ENCODE results near the gene CCDC196.
"Not testable (repeated sequence)": the region's sequence is repeated elsewhere in the genome, so short reads cannot be mapped to it uniquely, and the experiment has no call there.

CCDC196 gene

DNA sequence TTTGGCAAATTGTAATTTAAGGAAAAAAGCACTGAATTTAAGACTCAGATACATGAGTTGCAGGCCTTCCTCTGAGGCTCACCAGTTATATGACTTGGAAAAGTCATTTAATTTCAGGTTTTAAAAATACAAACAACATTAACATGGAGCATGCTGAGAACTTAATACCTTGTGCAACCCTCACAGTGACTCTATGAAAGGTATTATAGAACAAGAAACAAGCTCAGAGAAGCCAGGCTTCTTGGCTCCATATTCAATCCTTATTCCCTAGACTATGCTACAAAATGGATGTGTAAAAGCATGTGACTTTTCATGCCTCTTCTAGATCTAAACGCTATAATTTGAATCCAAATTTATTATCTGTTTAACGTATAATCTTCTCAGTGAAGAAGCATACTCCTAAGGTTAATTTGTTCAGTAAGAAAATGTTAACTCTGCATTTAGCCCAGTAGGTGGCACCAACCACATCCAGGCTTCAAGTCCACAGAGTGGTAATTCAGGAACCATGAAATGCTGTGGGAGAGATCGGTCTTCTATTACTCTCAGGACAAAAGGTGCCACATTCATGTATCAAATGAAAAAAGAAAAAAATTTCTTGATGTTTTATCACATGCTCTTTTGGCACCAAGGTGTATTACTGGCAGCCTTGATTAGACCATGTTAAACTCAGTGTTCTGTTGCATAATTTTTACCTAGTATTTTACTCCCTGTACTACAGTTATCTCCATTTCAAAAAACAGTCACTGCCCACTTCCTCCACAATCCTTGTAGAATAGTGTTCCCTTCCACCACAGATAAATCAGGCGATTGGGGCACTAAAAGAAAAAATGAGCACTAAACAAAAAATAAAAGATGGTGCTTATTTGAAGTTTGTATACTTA lies 9.3 kb downstream of the CCDC196 start:
- peak; percentile 72 for DNase-seq

DNA sequence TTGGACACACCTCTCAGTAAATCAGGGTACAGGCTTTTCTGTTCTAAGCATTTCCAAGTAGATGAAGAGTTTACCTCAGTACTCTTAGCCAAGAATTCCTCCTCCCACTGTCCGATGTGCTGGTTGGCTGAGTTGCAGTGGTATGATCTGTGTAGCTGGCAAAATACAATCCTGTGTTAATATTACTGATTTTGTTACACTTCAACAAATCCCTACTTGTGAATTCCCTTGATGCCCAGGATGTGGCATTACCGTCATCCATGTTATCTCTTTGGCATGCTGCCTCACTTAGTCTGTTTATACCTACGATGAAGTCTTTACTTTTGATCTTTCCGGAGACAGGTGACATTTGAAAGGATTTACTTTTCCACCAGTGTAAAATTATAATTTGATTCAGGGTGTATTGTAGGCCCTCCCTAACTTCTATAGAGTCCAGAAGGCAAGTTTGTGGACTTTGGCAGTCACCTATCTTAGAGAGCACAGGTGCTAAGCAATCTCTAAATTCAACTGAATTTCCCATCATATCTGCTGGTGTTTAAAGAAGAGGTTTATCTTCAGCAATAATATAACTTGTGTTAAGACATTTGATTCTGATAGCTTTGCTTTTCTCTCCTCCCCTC lies 10.1 kb downstream of the CCDC196 start:
- peak; percentile 32 for DNase-seq

DNA sequence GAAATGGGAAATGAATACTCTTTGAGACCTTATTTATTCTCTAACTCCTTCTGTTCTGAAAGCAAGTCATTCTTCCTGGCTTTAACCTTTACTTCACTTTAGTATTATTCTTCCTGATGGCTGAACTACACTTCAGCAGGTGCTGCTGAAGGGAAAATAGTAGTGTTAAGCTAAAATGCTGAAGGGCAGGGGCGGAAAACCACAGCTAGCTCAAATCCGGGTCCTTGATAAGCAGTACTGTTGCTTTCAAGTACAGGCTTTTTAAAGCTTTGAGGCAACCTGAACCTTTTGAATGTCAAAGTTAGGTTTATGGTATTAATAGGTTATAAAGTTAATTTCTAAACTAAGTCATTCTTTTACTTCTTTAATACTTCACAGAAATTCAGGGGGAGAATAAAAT lies 10.7 kb downstream of the CCDC196 start:
- DNase-seq: no peak

DNA sequence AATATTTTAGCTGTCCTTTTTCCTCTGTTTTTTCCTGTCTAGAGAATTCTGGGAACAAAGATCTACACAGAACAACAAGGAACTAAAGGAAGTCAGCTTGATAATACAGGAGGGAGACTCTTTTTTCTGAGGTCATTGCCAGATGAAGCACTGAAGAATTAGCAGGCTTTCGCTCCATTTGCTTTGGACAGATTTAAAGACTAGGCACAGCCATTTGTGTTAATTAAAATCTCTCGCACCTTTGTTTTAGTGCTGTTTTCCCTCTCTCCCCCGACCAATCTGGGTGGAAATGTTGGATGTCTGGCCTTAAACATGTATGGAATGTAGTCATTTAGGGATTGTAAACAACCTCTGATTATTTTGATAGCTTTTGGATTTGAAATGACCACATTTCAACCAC lies 12.1 kb downstream of the CCDC196 start:
- no peak for DNase-seq

DNA sequence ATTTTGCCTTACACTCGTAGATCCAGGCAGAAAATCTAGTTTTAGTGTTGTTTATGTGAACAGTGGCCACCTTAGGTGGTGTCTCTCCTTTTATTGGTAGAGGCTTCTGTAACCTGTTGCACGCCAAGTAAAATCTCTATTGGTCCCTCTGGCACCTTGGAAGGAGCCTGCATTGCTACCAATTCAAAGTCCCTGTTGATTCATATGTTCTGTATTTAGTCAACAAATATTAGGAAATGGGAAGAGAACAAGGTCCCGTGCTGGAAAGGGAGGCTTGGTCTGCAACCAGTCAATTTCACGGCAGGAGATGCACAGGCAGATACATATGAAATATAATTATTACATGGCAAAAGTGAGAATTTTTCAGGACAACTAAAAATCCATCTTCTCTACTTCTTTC lies 15.4 kb downstream of the CCDC196 start:
- no peak for DNase-seq

DNA sequence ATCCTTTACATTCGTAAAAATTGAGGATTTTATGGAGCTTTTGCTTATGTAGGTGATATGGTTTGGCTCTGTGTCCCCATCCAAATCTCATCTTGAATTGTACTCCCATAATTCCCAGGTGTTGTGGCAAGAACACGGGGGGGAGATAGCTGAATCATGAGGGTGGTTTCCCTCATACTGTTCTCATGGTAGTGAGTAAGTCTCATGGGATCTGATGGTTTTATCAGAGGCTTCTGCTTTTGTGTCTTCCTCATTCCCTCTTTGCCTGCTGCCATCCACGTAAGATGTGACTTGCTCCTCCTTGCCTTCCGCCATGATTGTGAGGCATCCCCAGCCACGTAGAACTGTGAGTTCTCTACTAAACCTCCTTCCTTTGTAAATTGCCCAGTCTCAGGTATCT lies 16.7 kb downstream of the CCDC196 start:
- not testable (repeated sequence) for DNase-seq

DNA sequence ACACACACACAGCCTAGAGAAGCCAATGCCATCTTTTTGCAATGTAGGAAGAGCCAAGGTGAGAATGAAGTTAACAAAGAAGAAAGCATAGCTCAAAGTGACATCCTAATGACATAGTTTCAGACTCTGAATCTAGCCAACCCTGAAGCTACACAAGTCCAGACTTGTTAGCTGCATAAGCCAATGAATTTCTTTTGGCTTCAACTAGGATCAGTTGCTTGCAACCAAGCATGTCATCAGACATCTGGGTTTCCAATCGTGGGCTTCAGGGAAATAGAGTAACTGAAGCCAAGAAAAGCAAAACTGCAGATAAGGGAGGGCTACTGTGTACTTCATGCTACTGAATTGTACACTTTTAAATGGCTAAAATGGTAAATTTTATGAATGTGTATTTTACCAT lies 17.4 kb downstream of the CCDC196 start:
- peak; percentile 90 for DNase-seq

DNA sequence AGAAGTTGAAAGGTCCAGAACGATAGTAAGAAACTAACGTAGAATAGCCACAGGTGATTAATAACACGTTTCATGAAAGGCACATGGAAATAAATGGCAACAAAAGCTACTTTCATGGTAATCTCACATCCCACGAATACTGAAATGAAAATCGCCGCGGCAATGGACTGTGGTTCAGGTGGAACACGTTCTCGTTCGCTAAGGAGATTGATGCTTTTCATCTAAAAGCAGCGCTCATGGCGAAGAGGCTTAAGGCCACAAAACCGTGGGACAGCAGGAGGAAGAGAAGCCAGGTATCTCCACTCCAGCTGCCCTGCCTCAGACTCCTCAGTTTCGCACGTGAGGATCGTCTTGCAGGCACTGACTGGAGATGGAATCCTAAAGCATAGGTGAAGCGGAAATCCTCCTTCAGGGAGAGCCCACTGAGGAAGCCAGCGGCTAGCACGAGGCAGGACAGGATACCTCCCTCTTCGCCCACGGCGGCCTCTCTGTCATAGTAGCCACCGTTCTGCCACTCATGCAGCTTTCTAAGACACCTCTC lies 21.1 kb downstream of the CCDC196 start:
- DNase-seq: no peak

DNA sequence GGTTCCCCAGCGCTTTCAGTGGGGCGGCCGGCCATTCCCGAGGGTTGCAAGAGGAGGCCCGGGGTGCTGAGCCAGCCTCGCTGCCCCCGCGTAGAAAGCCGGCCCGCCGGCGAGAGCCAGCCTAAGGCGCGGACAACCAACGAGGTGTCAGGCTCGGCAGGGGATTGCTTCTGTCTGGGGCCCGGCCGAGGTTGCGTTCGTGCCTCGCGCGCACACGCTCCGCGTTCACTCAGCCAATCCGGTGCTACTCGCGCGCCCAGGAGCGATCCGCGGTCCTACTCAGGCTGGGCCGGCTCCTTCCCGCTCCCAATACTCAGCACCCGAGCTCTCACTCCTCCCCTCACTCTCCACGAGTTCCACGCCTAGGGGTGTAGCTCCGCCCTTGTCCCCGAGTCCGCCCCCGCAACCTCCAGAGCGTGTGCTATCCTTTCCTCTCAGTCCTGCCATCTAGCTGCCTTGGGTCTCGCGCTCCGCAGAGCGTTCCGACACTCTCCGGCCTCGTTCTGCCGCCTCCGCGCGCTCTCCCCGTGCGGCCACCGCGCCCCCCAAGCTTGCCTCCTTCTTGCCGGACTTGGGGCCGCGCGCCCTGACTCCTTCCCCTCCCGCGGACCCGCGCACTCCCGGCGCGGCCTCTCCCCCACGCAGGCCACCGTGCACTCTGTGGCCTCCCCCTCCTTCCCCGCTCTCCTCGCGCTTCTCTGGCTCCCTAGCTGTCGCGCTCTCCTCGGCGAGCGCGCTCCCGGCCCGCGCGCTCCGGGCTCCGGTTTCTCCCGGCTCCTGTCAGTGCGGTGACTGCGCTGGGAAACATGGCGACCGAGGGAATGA lies 21.8 kb downstream of the CCDC196 start, which contains the start of gene GPHN:
GPHN (plus strand) TSS at position 426 of the 825 bp plus-strand sequence.
- peak; percentile 98 for DNase-seq

DNA sequence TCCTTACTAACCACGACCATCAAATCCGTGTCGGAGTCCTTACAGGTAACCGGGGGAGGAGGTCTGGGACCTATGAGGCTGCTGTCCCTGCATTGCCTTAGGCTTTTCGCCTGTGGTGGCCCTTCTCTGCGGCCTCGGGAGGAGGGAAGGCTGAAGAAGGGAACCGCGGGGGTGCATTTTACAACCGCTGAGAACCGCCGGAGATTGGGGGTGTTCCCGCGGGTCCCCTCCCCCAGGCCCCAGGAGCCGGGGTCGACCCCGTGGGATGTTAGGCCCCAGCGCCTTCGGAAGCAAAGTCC lies 22.3 kb downstream of the CCDC196 start:
- no peak for DNase-seq

DNA sequence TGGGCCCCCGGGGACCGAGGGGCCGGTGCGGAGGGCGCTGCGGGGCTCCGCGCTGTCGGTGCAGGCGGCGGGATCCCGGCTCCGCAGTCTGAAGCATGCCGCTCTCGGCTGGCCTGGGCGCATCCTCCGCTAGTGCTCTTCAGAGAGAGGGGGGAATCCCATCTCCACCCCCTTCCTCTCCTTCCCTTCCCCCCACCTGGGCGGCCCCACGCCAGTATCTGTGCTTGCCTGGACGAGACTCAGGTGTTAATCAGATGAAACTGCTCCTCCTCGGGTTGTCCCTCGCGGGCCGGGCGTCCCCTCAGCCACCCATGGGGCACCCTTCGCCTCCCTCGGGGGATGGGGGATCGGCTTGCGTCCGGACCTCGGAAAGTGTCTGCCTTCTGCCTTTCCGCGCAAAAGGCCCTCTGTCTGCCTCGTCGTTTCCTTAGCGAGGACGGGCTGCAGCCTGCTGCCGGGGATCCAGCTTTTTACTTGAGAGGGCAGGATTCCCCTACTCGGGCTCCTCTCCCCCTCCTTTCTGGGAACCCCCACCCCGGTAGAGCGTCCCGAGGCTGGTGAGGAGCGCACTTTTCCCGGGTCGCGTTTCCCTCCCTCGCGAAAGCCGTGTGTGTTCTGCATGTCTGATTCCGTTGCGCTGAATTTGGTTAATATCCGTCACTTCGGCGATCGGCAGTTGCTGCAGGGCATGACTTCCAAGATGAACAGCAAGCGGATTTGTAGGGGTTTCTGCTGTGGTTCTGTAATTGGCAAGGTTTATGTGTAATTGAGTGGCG lies 22.9 kb downstream of the CCDC196 start:
- no peak for DNase-seq

DNA sequence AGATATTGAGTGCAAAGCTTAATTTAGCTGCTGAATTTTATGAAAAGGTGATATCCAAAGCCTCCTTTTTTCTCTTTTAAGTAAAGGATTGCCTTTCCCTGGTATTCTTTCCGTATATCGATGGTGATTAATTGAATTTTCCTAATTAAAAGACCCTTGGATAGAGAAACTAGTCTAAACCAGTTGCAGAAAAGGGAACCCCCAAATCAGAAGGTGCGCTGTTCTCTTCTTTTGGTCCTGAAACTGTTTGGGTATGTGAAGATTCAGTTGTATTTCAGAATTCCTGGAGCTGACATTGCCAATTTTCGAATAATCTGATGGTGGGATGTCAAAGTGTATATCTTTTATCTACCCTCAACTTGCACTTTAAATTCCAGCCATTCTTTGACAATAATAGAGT lies 23.7 kb downstream of the CCDC196 start:
- no peak for DNase-seq

DNA sequence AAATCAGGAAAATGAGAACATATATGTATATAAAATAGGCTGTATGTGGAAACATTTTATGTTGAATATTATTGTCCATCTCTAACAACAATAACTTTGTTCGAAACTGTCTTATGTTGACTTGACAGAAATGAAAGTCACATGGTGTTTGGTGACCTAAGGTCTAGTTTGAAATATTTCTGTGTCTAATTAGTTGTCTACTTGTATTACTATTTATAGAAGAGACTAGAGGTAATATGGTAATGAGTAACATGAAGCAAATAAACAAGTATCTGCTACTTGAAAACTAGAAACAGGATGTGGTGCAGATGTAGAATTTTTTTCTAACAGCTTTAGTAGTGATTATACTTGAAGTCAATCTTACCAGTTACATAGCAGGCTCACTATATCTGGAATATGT lies 25.7 kb downstream of the CCDC196 start:
- no peak for DNase-seq

DNA sequence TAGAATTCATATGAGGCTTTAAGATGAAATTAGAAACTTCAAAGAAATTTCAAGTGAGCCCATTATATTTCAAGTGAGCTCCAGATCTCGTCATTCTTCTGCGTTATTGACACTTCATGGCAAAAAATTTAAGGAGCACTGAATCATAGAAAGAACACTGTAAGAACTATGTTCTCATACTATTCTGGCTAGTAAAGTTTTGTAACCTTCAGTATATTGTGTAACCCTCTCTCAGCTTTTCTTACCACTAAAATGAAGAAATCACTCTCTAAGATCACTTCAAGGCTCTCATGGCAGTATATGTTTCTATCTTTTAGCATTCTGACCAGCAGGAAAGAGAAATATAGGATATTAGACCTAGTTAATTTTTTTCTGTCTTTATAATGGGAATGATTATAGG lies 28.0 kb downstream of the CCDC196 start:
- DNase-seq: no peak

DNA sequence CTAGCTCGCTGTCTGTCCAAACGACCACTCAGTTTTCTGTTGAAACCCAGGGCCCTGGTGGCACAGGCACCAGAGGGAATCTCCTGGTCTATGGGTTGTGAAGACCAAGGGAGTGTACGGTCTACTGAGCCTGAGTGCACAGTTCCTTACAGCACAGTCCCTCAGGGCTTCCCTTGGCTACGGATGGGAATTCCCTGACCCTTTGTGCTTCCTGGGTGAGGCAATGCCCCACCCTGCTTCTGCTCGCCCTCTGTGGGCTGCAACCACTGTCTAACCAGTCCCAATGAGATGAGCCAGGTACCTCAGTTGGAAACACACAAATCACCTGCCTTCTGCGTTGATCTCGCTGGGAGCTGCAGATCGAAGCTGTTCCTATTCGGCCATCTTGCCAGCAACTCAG lies 44.4 kb downstream of the CCDC196 start:
- DNase-seq: no peak

DNA sequence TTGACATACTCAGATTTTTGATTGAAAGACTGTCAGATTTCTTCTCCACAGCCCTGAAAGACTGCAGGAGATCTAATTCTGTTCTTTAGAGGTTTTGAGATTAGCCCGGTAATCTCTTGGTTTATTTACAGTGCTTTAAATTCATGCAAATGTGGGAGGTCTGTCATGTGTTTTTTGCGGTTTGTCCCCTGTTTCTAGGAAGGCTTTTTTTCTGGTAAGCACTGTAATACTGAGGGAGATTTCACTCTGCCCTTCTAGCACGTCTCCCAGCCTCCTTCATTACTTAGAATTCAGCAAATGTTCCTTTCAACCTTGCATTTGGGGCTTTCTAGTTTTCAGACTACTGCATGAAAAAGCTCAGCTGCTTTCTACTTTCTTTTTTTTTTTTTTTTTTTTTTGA lies 52.9 kb downstream of the CCDC196 start:
- no peak for DNase-seq

DNA sequence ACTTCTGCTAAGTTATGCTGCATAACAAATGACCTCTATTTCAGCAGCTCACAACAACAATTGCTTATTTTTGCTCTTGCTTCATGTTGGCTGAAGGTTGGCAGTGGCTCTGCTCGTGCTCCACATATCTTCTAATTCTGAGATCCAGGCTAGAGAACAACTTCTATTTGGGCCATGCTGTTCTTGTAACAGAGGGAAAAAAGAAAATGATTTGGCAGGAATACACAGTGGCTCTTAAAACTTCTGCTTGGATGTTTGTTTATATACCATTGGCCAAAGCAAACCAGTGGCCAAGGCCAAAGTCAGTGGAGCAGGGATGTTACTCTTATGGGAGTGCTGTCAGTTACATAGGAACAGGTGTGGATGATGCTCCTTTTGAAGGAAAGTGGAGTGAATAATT lies 53.9 kb downstream of the CCDC196 start:
- no peak for DNase-seq

DNA sequence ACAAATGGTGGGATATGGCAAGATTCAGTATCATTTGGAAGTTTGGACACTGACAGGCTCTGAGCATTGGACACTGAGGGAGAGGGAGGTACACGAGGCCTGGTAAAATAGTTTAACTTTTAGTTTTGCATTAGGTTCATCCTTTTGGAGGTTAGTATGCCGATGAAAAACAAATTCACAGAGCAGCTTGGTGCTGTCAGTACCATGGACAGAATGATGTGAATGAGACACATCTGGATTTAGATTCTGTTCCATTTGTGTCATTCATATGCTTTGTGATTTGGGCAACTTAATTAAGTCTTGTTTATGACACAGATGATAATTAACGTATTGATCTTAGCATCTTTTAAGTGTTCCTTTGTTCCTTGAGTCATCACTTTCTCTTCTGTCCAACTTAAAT lies 55.5 kb downstream of the CCDC196 start:
- DNase-seq: no peak

DNA sequence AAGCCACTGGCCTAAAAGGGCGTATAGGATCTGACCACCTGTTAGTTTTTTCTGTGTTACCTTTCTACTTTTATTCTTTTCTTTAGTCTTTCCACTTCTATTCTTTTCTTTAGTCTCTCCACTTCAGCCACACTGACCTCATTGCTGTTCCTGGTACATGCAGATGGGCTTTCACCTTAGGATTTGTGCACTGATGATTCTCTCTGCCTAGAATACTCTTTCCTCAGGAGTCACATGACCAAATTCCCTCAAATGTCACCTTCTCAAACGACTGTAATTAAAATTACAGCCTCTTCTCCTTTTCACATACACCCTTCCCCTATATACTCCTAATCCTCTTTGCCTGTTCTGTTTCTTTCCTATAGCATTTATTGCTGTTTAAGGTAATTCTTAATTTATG lies 57.8 kb downstream of the CCDC196 start:
- no peak for DNase-seq

DNA sequence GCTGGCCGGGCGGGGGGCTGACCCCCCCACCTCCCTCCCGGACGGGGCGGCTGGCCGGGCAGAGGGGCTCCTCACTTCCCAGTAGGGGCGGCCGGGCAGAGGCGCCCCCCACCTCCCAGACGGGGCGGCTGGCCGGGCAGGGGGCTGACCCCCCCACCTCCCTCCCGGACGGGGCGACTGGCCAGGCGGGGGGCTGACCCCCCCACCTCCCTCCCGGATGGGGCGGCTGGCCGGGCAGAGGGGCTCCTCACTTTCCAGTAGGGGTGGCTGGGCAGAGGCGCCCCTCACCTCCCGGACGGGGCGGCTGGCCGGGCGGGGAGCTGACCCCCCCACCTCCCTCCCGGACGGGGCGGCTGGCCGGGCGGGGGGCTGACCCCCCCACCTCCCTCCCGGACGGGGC lies 59.0 kb downstream of the CCDC196 start:
- not testable (repeated sequence) for DNase-seq

DNA sequence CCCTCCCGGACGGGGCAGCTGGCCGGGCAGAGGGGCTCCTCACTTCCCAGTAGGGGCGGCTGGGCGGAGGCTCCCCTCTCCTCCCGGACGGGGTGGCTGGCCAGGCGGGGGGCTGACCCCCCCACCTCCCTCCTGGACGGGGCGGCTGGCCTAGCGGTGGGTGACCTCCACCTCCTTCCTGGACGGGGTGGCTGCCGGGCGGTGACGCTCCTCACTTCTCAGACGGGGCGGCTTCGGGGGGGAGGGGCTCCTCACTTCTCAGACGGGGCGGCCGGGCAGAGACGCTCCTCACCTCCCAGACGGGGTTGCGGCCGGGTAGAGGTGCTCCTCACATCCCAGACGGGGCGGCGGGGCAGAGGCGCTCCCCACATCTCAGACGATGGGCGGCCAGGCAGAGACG lies 59.6 kb downstream of the CCDC196 start:
- DNase-seq: not testable (repeated sequence)
